NCI-H345 treated with DMSO at 0.1 percent for 48 hours (cell line): ENCODE results near the gene ZCCHC14.

ENCODE experiments used
- DNase-seq: peaks from one replicate; lab custom pipeline; 2025; ENCODE audit not compliant: unreplicated experiment; lab: John Stamatoyannopoulos, UW

The ZCCHC14 gene

GRCh38 chr16:87458424-87458915, 34.4 kb downstream of the ZCCHC14 start:
- DNase-seq, result no peak

- no peak for DNase-seq
Measured at GRCh38 chr16:87457709-87458423, 35.0 kb downstream of the ZCCHC14 start.

GRCh38 chr16:87457061-87457611, 35.7 kb downstream of the ZCCHC14 start:
- no peak for DNase-seq

- DNase-seq, result no peak
Measured at GRCh38 chr16:87454391-87454790, 38.4 kb downstream of the ZCCHC14 start.

GRCh38 chr16:87453326-87453725, 39.5 kb downstream of the ZCCHC14 start:
- no peak for DNase-seq

GRCh38 chr16:87451563-87452210, 41.1 kb downstream of the ZCCHC14 start:
- DNase-seq, result no peak

GRCh38 chr16:87448866-87449265, 44.0 kb downstream of the ZCCHC14 start:
- DNase-seq, result no peak

- DNase-seq, result no peak
Measured at GRCh38 chr16:87447323-87447722, 45.5 kb downstream of the ZCCHC14 start.

- DNase-seq, result no peak
Measured at GRCh38 chr16:87446479-87446878, 46.3 kb downstream of the ZCCHC14 start.

- DNase-seq, result no peak
Measured at GRCh38 chr16:87445486-87445885, 47.3 kb downstream of the ZCCHC14 start.

- no peak for DNase-seq
Measured at GRCh38 chr16:87443964-87444363, 48.9 kb downstream of the ZCCHC14 start.

- no peak for DNase-seq
Measured at GRCh38 chr16:87443016-87443415, 49.8 kb downstream of the ZCCHC14 start.

GRCh38 chr16:87442581-87442966, 50.2 kb downstream of the ZCCHC14 start:
- no peak for DNase-seq

GRCh38 chr16:87441886-87442580, 50.8 kb downstream of the ZCCHC14 start:
- no peak for DNase-seq

- DNase-seq, result no peak
Measured at GRCh38 chr16:87439926-87440325, 52.9 kb downstream of the ZCCHC14 start.

GRCh38 chr16:87438611-87438985, 54.2 kb downstream of the ZCCHC14 start:
- no peak for DNase-seq

- no peak for DNase-seq
Measured at GRCh38 chr16:87437911-87438610, 54.8 kb downstream of the ZCCHC14 start.

- no peak for DNase-seq
Measured at GRCh38 chr16:87437327-87437726, 55.5 kb downstream of the ZCCHC14 start.

- DNase-seq, result no peak
Measured at GRCh38 chr16:87436225-87437172, 56.3 kb downstream of the ZCCHC14 start.
